GM18499 (cell line): ENCODE results near the gene RPL13.

Experiments
- ATAC-seq: cut with Tn5 transposase; IDR thresholded peaks from one replicate; pipeline ENCODE4 v1.9.1; 2021; ENCODE audit warnings: moderate number of reproducible peaks; ENCODE audit not compliant: insufficient read depth, unreplicated experiment

The RPL13 gene

DNA sequence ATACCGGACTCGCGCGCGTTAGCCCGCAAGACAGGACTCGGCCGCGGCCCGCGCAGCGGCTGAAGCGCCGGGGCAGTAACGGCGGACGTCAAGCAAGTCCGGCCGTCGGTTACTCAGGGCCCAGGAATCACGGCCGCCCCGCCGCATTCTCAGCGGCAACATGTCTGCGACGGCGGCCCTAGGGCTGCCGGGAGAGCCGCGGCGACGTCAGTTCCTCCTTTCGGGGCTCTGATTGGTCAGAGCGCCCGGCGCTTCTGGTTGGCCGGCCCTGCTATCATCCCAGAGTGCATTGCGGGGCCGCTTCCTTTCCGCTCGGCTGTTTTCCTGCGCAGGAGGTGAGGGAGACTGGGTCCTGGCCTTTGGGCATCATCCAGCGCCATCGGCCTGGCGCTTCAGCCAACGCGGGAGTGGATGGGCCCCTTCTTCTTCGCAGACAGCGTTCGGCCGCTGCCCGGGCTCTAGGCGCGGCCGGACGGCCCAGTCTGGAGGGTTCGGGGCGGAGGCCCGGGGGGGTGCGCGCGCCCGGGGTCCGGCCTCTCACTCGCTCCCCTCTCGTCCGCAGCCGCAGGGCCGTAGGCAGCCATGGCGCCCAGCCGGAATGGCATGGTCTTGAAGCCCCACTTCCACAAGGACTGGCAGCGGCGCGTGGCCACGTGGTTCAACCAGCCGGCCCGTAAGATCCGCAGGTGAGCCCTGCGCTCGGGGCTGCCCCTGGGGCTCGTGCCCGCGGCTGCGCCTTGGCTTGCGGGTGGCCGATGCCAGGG lies at the start of gene RPL13:
Gene RPL13 (plus strand): TSS at position 305 of the 764 bp plus-strand sequence. CDS start 278 bp downstream, at position 583.
- peak; percentile 51 for ATAC-seq

DNA sequence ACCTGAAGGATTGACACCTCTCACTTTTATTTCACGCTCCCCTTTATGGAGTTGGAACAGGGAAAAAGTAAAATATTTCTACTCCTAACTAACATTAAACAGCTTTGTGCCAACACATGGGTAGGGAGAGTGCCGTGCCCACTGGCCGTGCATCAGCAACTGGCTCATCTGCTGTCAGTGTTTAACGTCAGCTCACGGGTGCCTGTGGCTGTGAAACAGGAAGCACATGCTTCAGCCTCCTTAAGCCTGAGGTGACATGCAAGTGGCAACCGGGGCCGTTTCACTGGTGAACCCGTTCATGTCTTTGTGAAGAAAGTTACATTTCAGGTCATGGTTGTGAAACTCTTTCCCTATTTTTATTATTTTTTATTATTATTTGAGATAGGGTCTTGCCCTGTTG lies 49.1 kb upstream of the RPL13 start:
- no peak for ATAC-seq

DNA sequence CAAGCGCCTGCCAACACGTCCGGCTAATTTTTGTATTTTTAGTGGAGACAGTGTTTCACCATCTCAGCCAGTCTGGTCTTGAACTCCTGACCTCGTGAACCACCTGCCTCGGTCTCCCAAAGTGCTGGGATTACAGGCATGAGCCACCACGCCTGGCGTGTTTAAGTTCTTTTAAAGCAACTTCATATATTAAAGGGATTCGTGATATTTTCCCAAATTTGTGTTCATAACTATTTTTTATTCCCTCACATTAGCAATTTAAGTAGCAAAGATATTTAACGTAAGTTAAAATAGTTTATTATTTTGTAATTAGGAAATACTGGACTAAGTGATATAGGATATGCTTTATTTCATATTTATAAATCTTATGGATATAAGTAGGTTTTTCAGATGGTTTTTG lies 48.0 kb upstream of the RPL13 start:
- ATAC-seq, result no peak

DNA sequence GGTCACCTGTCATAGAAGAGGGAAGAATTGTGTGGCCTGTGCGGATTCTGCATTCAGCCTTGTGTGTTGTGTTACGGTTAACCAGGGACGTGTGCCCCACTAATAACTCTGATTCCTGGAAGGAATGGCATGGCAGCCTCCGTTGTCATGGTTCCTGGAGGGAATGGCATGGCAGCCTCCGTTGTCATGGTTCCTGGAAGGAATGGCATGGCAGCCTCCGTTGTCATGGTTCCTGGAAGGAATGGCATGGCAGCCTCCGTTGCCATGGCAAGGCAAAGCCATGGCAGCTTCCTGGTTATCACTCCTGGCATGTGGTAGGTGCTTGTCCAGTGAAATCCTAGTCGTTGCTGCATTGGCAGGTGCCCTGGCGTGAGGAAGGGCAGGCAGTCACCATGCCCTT lies 43.4 kb upstream of the RPL13 start:
- ATAC-seq, result no peak

DNA sequence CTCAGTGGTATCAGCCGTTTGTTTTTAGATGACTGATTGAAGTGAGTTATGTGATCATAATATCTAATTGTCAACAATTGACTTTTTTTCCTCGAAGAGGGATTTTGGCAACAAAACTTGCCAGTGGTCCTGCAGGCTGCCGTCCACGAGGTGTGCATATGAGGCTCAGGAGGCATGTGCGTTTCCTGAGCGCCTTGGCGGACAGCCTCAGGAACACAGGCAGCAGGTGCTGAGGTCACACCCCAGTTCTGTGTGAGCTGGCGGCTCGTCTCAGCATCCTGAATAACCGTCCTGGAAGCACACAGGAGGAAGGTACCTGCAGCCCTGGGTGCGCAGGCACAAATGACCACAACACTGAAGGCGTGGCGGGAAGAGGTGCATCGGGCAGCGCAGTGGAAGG lies 40.6 kb upstream of the RPL13 start:
- no peak for ATAC-seq

DNA sequence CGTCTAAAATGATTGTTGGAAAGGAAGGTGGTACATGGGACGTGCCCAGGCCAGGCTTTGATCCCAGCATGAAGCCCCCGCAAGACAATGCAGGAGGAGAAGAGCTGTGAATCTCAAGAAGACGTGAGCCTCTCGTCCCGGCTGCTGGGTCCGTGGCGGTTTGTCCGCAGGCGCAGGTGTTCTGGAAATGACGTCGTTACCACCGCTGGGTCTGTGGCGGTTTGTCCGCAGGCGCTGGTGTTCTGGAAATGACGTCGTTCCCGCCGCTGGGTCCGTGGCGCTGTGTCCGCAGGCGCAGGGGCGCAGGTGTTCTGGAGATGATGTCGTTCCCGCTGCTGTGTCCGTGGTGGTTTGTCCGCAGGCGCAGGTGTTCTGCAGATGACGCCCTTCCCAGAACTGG lies 38.2 kb upstream of the RPL13 start:
- ATAC-seq, result no peak

DNA sequence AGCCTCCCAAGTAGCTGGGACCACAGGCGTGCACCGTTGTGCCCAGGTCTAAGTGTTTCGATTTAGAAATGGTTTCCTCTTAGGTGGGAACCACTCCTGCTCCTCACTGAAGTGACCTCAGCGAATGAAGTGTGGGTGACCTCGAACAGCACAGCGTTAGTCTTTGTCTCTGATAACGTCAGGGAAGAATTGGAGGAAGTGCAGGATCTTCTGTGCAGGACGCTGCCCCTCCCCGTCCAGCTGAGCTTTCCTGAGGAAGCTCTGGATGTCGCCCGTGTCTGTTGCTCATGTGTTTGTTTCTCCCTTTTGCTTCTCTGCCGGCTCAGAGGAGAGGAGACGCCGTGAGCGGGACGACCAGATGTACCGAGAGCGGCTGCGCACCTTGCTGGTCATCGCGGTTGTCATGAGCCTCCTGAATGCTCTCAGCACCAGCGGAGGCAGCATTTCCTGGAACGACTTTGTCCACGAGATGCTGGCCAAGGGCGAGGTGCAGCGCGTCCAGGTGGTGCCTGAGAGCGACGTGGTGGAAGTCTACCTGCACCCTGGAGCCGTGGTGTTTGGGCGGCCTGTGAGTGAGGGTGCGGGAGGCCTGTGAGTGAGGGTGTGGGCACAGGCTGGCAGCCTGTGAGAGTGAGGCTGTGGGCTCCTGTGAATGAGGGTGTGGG lies 36.7 kb upstream of the RPL13 start:
- ATAC-seq, result no peak

DNA sequence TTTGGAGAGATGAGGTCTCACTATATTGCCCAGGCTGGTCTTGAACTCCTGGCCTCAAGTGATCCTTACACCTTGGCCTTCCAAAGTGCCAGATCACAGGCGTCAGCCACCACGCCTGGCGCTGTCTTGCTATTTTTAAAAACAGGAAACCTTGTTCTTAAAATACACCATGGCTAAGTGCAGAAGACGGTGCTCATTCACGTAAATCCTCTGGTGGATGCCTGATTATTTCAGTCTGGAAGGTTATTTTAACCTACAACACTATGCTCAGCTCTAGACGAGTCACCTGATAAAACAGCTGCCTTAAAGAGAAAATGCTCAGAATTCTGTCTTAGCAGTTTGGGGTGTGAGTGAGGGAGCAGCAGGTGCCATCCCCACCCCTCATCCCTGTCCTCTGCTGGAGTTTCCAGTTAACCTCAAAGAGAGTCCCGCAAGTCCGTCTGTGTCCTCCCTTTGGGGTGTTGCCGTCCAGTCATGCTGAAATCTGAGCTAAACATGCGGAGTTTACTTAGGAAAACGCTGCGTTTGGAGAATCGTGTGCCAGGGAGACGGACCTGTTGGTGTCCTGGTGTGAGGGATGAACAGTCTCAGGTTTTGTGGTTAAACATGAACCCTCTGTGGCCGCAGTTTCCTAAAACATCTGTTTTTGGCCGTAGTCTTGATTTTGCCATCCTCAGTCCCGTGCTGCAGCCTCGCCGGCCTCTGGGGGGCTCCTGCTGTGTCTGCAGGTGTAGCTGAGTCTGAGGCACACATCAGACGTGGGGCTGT lies 35.2 kb upstream of the RPL13 start:
- ATAC-seq, result no peak

DNA sequence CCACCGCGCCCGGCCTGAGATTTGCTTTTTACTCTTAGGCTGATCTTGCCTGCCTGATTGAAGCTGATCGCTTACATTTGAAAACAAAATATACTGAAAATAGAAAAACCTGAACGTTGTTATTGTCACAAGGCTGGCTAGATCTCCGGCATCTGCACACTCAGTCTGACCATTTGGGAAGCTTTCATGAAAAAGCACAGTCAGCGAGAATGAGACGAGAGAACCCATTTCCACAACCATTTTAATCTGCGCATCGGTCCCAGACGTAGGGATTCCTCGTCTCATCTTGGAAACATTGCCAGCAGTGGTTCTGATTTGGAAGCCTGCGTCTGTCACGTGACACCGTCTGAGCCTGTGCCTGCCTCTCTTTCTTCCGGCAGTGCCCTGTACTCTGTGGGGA lies 31.4 kb upstream of the RPL13 start:
- no peak for ATAC-seq

DNA sequence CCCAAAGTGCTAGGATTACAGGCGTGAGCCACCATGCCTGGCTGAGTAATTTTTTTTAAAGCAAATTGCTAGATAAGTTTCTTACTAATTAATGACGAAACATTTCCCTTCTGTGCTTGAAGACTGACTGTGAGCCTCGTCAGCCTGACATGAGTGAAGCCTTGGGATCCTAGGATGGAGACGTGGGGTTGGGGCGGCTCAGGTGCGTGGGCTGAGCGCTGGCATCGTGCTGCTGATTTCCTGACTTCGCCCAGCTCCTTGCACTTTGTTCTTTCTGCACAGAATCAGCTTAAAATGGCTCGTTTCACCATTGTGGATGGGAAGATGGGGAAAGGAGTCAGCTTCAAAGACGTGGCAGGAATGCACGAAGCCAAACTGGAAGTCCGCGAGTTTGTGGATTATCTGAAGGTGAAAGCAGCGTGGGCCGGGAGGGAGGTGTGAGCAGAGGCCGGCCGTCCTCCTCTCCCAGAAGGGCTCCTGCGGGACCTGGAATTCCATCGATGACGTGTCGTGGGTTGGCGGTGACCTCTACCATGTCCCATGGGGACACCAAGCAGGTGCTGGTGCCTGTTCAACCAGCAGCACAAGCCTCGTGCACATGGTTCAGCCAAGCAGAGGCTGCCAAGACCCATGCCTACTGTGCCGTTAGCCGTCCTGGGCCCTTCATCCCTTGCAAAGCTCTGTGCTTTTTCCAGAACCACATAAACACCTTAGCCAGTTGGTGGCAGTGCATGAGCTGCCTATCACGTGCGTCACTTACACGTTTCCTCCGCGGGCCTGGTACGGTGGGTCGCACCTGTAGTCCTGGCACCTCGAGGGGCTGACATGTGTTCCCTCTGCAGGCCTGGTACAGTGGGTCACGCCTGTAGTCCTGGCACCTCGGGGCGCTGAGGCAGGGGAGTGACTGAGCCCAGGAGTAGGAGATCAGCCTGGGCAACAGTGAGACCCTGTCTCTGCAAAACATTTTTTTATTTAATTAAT lies 29.8 kb upstream of the RPL13 start:
- no peak for ATAC-seq

DNA sequence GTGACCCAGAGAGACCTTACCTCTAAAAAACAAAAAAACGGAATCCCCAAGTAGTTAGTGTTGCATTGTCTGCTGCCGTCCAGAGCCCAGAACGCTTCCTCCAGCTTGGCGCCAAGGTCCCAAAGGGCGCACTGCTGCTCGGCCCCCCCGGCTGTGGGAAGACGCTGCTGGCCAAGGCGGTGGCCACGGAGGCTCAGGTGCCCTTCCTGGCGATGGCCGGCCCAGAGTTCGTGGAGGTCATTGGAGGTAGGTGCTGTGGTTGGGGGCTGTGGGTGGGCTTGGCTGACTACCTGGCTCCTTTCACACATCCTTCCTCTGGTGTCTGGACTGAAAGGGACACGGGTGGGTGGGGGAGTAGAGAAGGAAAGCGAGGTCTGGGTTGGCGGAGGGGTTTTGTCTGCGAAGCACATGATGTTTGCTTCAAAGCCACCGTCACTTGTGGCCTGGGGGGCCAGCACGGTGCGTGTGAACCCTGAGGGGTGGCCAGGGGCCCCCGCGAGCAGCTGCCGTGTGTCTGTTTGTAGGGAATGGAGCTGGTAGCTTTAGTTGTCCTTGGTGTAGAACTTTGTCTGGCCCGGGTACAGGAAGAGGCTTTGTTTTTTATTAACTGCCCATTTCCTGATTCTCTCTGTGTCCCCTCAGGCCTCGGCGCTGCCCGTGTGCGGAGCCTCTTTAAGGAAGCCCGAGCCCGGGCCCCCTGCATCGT lies 28.5 kb upstream of the RPL13 start:
- ATAC-seq, result no peak

DNA sequence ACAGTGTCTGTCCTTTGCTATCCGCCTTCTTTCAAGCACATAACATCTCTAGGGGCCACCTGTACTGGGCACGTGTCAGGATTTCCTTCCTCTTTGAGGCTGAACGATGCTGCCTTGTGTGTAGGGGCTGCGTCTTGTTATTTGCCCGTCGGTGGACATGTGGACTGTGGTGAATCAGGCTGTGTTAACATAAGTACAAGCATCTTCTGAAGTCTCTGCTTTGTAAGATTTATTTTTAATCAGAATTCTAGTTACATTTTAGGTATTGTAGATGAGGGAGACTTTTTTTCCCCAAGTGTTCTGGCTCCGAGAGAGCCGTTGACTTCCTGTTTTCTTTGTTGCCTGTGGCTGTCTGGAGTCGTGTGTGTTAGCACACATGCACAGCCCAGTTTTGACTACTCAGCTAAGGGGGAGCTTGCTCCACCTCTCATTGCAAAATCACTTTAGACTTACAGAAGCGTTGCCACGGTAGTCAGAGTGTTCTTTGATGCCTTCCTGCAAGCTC lies 26.2 kb upstream of the RPL13 start:
- no peak for ATAC-seq

DNA sequence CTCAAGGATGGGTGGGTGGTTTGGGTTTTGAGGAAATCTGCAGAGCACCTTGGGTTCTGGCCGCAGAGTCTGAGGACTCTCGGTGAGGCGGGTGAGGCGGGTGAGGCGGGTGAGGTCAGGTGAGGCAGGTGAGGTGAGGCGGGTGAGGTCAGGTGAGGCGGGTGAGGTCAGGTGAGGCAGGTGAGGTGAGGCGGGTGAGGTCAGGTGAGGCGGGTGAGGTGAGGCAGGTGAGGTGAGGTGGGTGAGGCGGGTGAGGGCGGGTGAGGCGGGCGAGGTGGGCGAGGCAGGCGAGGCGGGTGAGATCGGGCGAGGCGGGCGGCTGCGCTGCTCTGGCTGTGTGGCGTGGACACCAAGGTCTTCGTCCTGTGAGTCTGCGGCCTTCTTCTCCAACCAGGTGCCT lies 24.1 kb upstream of the RPL13 start:
- no peak for ATAC-seq

DNA sequence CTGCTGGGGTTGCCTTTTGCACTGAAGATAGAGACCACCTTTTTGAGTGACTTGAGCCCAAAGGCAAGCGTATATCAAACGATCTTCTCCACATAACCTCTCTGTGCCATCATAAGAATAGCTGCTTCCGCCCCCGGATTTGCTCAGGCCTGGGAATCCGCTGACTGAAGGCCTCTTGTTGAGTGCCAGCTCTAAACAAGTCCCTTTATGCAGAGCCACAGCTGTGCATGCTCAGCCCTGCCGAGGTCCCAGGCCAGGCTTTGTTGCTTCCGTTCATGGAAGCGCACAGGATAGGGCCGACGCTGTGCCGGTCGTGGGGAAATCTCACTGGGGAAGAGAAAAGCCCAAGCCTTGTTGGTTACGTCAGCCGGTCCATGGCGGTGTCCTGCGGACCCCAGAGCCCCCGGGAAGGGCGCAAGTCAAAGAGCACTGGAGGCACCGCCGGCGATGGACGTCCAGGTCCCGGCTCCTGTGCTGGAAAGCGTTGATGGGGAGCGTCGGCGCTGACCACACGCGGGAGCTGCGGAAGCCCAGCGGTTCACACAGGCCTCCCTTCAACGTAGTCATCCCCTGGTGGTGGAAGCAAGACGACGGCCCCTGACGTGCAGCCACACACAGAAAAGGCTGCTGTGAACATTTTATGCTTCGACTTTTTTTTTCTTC lies 23.5 kb upstream of the RPL13 start:
- ATAC-seq, result no peak

DNA sequence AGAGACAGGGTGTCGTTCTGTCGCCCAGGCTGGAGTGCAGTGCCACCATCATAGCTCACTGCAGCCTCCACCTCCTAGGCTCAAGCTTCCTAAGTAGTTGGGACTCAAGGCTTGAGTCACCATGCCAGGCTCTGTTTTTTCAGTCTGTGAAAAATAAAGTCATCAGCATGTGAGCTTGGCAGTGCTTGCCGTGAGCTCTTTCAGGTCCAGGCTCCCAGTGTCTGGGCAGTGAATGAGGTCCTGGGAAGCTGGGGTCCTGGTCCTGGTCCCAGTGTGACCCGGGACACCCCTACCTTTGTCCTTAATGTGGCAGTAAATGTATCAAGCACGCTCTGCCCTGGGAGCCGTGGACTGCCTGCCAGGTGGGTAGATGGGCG lies 22.9 kb upstream of the RPL13 start:
- no peak for ATAC-seq

DNA sequence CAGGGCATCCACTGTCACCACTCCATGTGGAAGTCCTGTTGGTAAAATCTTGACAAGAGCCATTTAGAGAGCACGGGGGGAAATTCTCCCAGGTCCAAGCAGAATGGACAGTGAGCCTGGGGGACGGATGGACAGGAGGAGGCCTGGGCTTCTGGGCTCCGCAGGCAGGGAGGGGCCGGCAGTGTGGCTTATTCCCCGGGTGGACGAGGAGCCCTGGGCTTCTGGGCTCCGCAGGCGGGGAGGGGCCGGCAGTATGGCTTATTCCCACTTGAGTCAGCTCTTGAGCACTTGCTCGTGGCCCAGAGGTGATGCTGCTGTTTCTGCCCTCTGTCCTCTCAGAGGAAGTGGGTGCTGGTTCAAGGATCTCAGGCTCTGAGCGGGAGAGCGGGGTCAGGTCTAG lies 22.2 kb upstream of the RPL13 start:
- no peak for ATAC-seq

DNA sequence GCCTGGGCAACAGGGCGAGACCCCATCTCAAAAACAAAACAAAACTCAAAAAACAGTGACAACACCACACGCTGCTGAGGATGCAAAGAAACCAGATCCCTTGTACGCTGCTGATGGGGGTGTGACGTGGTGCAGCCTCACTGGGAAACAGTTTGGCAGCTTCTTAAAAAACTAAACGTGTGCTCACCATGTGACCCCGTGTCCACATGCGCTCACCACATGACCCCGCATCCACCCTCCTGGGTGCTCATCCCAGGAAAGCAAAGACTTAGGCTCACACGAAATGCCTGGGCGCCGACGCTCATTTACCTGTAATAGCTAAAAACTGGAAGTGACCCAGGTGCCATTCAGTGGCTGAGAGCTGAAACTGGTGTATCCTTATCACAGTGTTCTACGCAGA lies 19.9 kb upstream of the RPL13 start:
- ATAC-seq, result no peak

DNA sequence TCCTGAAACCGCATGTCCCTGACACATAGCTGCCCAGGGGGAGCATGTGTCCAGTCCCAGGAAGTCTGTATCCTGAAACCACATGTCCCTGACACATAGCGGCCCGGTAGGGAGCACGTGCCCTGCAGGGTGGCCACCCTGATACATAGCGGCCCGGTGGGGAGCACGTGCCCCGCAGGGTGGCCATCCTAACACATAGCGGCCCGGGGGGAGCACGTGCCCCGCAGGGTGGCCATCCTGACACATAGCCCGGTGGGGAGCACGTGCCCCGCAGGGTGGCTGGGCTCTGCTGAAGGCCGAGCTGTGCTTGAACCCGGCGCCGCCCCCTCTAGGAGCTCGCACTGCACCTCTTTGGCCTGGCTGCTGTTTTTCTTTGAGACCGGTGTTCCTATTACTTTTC lies 18.7 kb upstream of the RPL13 start:
- no peak for ATAC-seq

DNA sequence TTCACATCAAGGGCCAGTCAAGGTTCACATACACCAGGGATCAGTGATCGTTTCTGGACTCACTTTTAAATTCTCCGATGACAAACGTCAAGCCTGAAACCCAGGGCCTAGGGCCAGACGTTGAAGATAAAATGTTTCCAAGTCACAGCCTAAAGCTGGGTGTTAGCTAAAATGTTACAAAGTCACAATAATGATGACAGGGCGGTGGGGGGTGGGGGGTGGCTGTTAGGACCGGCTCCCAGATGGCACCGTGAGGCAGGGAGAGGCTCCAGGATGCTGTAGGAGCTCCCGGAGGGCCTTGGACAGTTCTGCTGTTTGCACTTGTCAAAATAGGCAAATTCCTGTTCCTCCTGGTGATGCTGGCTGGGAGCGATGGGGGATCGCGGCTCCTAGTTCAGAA lies 16.4 kb upstream of the RPL13 start:
- no peak for ATAC-seq
